ENCODE measurements around the gene HSPA4.

The HSPA4 gene

DNA sequence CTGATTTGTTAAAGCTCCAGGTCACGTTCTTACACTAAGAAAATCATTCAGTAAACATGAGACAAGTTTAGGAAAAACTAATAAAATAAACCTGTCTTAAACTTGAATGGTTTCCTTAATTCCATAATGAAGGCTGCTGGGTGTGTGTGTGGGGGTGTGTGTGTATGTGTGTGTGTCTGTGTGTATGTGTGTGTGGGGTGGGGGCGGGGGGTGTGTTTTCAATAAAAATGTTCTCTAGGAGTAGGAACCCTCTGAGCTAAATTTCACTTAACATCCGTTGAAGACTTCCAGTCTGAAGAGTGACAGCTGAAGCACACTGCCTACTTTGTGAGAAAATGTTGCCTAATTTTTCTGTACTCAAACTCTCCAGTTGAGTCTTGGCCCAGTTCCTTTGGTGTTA lies 54.5 kb downstream of the HSPA4 start:
- no peak for DNase-seq (ENCODE audit: low spot score)

DNA sequence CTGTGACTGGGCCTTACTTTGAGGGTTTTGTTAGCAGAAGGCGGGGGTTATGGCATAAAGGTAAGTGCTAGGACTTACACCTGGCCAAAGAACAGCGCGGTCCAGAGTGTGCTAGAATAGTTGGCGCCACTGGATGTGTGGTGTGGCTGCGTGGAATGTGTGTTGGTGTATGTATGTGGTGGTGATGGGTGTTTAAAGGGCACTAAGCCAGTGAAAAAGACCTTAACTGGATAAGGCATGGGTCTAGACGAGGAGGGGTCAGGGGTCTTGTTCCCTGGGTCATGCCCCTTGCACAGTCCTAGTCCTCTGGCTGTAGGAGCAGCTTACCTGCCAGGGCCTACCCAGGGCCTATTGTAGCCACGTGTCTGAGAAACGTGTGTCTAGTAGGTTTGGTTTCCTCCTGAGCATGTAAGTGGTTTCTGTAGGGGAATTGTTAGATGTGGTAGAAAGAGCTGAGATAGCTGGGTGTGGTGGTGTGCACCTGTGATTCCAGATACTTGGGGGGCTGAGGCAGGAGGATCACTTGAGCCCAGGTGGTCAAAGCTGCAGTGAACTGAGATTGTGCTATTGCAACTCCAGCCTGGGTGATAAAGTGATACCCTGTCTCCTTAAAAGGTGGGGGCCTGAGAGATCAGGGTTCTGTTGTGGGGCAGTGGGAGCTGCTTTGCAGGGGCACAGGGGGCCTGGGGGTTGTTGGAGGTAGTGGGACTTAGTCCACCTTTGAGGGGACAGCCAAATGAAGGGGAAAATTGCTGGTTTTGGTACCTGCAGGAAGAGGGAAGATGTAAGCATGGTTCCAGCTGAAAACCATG lies 55.2 kb downstream of the HSPA4 start:
- no peak for DNase-seq (ENCODE audit: low spot score)

DNA sequence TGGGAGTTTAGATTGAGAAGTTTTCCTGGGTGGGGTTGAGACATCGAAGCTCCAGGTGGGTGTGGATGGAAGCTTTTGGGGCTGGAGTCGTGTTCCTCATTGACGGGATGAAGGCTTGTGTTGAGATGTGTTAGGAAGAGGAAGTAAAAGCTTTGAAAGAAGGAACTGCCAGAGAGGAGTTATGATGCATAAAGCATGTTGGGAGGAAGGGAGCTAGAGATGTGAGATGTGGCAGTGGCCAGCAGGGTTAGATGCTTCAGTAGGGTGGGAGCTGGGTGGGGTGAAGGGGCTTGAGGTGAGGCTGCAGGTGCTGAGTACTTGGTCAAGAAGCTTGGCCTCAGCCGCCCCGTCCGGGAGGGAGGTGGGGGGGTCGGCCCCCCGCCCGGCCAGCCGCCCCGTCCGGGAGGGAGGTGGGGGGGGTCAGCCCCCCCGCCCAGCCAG lies 56.7 kb downstream of the HSPA4 start:
- DNase-seq (ENCODE audit: low spot score) = no peak

DNA sequence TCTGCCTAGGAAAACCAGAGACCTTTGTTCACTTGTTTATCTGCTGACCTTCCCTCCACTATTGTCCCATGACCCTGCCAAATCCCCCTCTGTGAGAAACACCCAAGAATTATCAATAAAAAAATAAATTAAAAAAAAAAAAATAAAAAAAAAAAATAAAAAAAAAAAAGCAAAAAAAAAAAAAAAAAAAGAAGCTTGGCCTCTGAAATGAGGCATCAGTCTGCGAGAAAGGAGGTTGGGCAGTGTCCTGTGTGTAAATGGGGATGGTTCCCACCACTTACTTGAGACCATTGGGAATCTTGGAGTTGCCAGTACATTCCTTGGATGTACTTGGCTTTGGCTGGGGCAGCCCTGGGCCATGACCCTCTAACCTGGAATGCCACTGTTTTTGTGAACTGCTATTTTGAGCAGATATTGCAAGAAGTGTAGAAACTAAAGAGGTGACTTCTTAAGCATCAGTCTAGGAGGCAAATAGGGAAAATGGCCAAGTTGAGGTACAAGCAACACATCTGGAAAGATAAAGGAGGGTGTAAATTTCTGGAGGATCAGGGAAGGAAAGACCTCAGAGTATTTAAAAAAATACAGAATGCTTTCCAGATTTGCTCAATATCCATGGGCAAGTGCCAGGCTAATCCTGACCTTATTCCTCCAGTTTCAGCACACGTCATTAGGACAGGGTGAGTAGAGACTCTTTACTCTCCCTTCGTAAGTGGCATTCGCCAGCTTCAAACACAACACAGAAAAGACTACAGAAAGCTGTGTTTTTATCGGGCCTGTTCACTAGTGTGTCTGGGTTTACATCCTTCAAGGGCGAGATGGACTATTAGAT lies 58.1 kb downstream of the HSPA4 start:
- DNase-seq (ENCODE audit: low spot score) = no peak

DNA sequence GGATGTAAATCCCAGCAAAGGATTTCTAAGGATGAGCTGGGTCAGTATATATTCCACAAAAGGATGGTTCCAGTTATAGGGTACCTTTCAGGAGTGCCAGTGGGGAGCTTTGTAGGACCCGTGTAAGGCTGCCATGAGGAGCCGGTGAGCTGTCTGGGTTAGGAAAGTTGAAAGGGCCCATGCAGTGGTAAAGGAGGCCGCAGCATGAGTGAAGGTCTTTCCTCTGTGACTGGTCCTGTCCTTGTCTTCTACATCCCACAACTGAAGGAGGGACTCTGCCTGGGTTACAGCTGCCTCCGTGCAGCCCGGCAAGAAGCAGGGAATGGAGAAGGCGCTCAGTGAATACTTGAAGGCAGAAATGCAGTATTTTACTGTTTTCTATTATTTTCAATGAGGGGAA lies 58.9 kb downstream of the HSPA4 start:
- no peak for DNase-seq (ENCODE audit: low spot score)

DNA sequence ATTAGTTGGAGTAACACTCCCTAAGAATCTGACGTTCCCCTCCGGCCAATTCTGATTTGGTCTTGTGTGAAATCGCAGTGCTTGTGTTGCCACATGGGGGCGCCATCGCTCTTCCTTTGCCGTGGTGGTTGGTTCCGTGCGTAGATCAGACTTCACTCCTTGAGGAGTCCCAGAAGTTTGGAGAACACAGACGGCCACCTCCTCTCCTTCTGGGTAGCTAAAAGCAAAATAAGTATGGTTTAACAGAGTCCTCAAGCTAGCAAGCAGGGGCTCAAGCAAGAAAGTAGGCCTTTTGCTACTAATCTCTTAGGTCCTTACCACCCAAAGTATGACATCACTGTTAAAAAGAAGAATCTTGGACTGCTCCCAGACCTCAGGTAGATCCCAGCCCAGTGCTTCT lies 59.5 kb downstream of the HSPA4 start:
- DNase-seq (ENCODE audit: low spot score) = peak; percentile 76

DNA sequence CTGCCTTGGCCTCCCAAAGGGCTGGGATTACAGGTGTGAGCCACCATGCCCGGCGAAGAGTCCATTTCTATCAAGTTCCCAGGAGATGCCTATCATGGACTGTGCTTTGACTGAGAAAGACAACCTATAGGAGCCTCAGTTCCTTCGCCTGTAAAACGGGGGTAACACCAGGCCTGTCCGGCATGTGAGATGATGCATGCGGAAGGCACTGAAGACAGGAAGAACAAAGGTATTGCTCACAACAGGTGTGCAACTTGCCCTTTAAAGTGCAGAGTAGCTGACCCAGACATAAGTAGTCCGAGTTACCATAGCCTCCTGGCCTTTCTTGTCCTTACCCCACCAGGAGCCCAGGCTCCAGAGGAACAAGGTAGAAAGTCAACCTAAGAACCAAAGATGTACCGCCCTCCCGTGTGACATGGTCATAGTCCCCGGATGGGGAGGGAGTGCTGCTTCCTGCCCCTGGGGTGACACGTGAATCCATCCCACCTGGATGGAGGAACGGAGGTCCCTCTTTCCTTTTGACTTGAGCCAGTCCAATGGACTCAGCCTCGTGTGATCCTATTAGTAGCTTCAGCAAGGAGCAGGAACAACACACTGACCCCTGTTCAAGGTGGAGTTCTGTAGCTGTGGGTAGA lies 60.3 kb downstream of the HSPA4 start:
- no peak for DNase-seq (ENCODE audit: low spot score)

DNA sequence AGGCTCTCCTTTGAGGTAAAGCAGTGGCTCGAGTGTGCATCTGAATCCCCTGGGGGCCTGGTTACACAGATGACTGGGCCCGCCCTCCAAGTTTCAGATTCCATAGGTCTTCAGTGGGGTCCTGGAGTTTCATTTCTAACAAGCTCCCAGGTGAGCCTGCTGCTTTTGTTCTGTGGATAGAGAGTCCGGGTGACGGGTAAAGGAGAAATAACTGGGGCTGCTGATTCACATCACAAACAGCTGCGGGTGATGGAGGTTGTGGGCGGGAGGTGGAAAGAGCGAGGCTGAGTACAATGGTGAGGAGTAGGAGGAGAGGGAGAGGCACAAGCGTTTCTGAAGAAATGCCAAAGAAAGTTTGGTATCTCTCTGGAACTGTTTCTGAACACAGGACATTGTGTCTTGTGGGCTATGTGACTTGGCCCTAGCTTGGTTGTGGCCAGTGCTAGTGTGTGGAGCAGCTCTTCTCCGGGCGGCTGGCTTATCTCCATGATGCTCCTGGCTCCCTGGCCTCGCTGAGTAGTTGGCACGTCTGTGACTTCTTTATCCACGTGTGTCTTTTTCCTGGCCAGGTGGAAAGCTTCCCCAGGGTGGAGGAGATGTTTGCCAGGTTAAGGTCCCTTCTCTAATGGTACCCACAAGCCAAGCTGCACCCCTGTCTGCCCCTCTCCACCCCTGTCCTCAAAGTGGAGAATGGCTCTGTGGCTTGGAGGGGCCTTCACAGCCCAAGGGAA lies 61.7 kb downstream of the HSPA4 start:
- DNase-seq (ENCODE audit: low spot score) = no peak

DNA sequence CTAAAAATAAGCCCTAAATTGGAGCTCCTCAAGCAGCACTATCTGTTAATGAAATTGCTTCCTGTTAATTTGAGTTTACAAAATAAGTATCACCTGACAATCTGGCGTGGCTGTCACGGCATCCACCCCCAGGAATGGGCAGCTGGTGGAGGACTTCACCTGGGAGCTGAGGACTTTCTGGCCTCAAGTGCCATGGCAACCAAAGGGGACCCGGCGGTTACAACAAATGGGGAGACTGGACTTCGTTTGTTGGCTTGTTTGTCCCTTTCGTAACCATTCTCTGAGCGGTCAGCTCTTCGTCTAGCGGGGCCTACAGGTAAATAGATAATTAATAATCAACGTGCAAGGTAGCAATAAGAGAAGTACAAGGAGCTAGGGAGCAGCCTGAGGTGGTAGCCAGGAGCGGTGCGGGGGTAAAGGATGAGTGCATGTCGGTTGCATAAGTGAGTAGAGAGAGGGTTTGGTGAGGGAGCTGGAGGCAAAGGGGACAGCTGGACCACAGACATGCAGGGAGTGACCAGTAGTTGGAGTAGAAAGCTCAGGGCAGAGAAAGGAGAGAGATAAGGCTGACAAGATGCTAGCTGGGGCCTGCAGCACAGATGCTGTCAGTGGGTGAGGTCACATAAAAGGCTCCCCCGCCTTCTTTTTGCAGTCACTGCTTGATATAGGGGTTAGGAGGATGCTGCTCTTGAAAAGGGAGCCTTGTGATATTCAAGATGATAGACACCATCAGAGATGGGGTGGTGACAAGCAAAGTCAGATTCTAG lies 62.5 kb downstream of the HSPA4 start:
- no peak for DNase-seq (ENCODE audit: low spot score)

DNA sequence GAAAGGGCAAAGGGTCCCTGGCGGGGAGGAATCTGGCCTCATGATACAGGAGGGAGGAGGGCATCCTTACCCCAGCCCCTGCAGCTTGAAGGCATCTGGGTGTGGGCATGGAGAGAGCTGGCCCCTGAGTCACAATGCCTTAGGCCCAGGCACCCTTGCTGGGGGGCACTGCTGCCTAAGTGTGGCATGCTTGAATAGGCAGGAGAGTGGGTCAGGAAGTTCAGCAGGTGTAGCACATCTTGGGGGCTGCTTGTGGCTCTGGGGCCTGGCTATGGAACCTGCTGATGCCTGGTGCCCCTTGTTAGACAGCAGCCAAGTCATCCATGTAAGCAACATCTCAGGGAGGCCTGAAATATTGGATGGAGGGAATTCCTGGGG lies 63.1 kb downstream of the HSPA4 start:
- DNase-seq (ENCODE audit: low spot score) = no peak

DNA sequence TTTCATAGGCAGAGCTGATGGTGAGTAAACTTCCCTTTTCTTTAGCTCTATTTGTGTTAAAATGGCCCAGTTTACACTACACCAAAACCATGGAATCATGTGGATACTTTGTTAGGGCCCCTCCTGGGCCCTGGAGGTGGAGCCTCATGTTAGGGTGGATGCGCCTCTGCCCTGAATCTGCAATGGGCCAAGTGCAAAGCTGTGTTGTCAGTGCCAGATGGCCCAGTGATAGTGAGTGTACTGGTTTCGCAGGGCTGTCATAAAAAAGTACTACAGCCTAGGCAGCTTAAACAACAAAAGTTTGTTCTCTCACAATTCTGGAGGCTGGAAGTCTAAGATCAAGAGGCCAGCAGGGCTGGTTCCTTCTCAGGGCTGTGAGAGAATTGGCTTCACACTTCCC lies 64.8 kb downstream of the HSPA4 start:
- no peak for DNase-seq (ENCODE audit: low spot score)

DNA sequence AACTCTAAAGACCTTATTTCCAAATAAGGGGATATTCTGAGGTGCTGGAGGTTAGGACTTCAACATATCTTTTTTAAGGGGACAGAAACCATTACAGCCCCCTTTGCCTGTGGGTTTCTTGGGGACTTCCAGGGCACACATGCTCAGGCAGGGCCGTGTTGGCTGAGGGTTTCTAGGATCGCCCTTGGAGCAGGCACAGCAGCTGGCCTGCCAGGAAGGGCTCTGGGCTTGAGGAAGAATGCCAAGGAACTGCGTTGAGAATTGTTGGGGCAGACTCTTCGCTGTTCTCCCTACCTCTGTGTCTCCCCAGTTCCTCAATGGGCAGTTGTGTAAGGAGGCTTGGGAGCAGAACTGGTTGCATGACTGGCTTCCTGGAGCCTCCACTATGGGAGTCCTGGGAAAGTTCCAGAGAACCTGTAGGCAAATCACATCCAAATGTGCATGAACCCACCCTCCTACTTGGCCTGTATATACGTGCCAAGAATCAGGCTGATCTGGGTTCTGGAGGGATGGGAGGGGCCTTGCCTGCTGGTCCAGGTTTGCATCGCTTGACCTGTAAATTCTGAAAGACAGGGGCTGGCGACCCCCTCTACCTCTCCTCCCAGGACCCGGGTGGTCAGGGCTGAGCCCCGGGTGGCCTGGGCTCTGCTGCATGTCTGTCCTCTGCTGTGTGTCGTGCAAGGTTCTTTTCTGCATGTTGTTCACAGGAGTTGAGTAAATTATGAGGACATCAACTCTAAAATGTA lies 65.5 kb downstream of the HSPA4 start:
- DNase-seq (ENCODE audit: low spot score) = no peak

DNA sequence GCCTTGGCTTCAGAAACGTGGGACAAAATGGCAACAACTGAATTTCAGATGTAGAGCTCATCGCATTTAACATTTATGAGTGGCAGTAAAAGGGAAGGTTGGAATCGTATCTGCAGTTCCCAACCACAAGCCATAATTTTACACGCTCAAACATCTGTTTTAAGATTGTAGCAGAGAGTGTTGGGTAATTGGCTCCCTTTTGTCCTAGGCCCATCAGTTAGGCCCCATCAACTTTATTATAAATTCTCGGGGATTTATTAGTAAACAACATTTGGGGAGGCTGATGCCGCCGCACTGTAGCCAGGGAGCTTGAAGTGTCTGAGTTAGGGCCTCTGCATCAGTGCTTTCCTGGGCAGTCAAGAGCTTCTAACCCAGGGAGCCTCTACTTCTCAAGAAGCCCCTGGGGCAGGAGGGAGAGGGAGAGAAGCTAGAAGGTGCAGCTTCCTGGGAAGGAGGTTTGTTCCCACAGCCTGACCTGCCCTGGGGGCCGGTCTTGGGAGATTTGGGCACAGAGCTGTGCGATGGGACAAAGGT lies 66.2 kb downstream of the HSPA4 start:
- DNase-seq (ENCODE audit: low spot score) = no peak

DNA sequence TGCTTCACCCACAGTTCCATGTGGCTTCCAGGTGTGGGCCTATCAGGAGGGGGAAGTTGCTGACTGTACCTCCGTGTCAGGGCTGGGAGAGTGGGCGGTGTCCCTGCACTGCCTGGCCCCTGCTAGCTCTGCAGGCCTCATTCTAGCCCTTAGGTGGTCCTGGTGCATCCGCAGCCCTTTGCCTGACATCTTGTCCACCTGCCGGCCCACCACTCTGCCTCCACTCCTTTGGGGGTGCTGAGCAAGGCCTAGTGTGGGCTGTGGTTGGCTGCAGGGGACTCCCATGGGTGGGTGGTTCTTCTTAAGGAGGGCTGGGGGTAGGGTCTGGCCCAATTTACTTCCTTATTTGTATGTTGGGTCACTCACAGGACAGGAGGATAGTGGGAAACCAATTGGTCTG lies 66.9 kb downstream of the HSPA4 start:
- no peak for DNase-seq (ENCODE audit: low spot score)

DNA sequence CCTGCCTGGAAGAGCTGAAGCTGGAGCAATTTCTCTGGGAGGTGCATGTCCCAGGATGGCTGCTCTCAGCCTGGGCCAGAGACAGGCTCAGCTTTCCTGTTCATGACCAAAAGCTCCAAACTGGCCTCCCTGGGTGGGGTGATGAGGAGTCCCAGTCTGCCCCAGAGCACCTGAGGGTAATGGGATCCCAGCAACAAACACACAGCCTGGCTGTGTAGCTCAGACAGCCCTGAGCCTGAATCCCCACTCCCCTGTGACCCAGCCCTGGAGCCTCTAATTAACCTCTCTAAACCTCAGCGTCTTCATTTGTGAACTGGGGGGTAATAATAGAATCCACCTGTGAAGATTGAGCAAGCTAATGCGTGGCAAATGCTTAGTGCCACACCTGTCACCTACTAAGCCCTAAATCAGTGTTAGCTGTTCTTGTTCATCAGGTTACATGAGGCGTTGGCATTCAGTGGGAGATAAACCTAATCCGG lies 67.5 kb downstream of the HSPA4 start:
- DNase-seq (ENCODE audit: low spot score) = no peak

DNA sequence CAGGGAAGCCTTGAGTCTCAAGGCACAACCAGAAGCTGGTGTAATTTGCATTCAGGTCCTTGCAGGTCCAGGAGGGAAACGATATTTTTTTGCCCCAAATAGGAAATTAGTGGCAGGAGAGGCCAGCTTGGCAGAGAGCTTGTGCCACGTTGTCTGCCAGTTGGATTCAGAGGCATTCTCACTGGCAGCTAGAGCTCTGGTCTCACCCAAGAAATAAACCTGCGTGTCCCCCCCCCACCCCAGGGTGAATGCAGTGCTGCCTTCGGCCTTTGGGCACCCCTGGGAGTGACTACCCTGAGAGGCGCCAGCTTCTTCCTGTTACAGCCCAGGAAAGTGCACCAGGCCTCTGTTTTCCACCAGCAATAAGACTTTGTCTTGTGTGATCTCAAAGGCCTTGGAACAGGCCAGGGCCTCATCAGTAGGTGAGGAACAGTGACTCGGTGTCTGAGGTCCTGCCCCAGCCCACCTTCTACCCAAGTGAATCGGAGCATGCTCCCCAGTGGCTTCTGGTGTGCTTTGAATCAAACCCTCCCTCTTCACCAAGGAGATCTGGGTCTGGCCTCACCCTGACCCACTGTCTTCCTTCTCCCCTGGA lies 68.4 kb downstream of the HSPA4 start:
- no peak for DNase-seq (ENCODE audit: low spot score)

DNA sequence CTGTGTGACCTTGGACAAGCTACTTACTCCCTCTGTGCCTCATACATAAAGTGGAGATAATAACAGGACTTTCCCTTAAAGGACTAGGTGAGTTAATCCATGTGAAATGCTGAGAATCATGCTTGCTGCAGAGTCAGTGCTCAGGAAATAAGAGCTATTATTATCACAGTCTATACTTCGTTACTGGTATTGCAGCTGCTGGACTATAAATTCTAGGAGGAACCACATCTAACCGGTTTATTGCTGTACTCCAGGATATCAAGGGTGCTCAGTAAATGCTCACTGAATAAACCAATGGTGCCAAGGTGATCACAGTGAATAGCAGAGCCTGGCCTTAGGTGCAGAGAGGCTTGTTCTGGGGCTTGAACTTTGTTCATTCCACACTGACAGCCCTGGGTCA lies 69.3 kb downstream of the HSPA4 start:
- no peak for DNase-seq (ENCODE audit: low spot score)

DNA sequence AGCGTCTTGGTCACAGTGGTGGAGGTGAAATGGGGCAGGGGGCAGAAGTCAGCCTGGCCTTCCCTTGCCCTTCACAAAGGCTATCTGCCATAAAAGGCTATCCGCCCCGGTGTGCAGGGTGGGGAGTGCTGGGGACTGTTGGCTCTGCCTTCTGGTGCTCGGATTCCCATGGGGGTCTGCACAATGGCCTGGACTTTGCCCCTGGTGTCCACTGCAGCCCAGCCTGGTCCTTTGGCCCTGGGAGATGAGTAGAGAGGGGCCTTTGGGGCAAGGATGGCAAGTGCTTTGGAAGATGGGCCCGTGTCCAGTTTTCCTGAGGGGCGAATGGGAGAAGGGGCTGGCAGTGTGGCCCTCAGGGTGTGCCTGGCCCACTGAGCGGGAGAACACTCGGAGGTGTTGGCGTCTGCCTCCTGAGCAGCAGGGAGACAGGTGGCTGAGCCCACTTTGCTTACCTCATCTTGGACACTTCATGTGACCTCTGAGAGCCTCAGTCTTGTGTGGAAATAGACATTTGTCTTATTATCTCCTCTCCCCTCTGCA lies 69.9 kb downstream of the HSPA4 start:
- no peak for DNase-seq (ENCODE audit: low spot score)

DNA sequence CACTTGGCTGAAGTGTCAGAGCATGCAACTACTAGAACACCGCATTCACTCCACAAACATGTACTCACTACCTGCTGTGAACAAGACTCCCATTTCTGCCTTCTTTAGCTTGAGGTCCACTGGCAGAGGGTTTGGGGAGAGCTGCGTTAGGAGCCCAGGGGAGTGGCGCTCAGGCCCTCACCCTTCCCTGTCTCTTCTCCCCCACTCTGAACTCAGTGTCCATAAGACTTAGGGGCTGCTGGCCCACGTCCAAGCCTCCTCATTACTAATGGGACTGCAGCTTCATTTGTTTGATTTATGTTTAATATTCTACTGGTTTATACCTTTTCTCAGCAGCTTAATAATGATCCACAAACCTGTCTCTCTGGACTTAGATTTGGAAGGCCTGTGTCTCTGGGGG lies 70.9 kb downstream of the HSPA4 start:
- no peak for DNase-seq (ENCODE audit: low spot score)

DNA sequence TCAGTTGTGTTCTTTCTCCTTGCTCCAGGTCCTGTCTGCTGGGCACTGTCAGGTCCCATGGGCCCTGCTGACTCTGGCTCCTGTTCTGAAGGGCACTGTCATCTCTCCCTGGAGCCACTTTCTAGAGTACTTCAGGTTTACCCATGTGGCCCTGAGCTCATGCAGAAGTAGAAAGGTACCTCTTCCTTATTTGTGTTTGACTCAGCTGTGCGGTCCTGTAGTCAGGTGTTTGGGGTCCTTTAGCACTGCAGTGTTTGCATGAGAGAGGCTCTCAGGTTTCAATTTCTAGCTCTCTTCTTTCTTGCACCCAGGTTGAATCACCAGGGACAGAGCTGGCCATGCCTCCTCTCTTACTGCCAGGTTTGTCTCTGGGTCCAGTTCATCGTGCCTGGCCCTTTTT lies 71.5 kb downstream of the HSPA4 start:
- DNase-seq (ENCODE audit: low spot score) = no peak
